B cell (primary cell): ENCODE measurements around the gene BABAM2.

ENCODE experiments used
- EZH2 ChIP-seq: IDR thresholded peaks from 2 replicates; pipeline ENCODE4 v1.6.1; 2012; ENCODE audit warnings: borderline replicate concordance, low read depth, mild to moderate bottlenecking, moderate library complexity, low read length; ENCODE audit not compliant: insufficient read depth, poor library complexity, severe bottlenecking
- TF ChIP-seq, protein P1 (sequence below): fragments of 200-600 bp; IDR thresholded peaks from one replicate; pipeline ENCODE4 v1.8.0; 2022; ENCODE audit warnings: antibody characterized with exemption, mild to moderate bottlenecking

DNA sequence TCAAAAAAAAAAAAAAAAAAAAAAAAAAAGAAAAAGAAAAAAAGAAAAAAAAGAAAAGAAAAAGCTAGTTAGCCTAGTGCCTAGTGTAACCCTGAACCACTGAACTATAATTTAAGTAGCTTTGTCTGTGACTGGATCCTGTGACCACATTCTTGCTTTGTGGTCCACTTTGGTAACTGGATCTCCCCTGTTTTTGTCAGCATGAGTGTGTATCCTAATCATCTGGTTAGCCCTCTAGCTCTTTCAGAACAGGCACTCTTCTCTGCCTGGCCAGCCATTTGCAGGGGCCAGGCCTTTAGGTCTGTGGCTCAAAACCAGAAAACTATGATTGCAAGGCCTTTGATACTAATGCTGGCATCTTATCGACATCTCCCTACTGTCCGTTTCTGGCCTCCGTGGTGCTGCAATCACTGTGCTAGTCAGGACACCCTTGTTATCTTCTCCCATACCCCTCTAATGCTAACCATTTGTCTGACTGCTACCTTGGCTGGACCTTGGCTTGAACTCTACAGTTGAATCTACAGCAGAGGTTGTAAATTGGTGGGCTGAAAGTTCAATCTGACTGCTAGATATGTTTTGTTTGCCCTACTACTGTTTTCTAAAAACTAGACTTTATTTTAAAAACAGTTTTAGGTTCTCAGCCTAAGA, 40.8 kb upstream of the BABAM2 start:
- TF ChIP-seq, protein P1, sequence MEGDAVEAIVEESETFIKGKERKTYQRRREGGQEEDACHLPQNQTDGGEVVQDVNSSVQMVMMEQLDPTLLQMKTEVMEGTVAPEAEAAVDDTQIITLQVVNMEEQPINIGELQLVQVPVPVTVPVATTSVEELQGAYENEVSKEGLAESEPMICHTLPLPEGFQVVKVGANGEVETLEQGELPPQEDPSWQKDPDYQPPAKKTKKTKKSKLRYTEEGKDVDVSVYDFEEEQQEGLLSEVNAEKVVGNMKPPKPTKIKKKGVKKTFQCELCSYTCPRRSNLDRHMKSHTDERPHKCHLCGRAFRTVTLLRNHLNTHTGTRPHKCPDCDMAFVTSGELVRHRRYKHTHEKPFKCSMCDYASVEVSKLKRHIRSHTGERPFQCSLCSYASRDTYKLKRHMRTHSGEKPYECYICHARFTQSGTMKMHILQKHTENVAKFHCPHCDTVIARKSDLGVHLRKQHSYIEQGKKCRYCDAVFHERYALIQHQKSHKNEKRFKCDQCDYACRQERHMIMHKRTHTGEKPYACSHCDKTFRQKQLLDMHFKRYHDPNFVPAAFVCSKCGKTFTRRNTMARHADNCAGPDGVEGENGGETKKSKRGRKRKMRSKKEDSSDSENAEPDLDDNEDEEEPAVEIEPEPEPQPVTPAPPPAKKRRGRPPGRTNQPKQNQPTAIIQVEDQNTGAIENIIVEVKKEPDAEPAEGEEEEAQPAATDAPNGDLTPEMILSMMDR = no peak
- no peak for TF ChIP-seq EZH2
